ENCODE measurements around the gene CLIC5.

Gene CLIC5

GRCh38 chr6:46032110-46032998 lies 16.7 kb upstream of the CLIC5 start:
- DNase-seq = no peak

GRCh38 chr6:46029602-46030001 lies 13.9 kb upstream of the CLIC5 start:
- DNase-seq = no peak

GRCh38 chr6:46026307-46026706 lies 10.6 kb upstream of the CLIC5 start:
- DNase-seq = no peak

- no peak for DNase-seq
Observed at GRCh38 chr6:46025573-46025972, 9.9 kb upstream of the CLIC5 start.

GRCh38 chr6:46024124-46024769 lies 8.6 kb upstream of the CLIC5 start:
- no peak for DNase-seq

- DNase-seq = no peak
Observed at GRCh38 chr6:46023216-46023915, 7.7 kb upstream of the CLIC5 start.

- DNase-seq = peak; percentile 28 to 43
Observed at GRCh38 chr6:46022106-46022948, 6.7 kb upstream of the CLIC5 start.

- no peak for DNase-seq
Observed at GRCh38 chr6:46017726-46018125, 2.1 kb upstream of the CLIC5 start.

- peak; percentile 21 for DNase-seq
Observed at GRCh38 chr6:46016063-46016608, 476 bp upstream of the CLIC5 start.

- peak; percentile 44 to 47 for DNase-seq
Observed at GRCh38 chr6:46014511-46015118, 1.0 kb downstream of the CLIC5 start.

- DNase-seq = no peak
Observed at GRCh38 chr6:46014046-46014445, 1.6 kb downstream of the CLIC5 start.

GRCh38 chr6:46013639-46014038 lies 2.0 kb downstream of the CLIC5 start:
- DNase-seq = peak; percentile 20 to 27

- no peak for DNase-seq
Observed at GRCh38 chr6:46012834-46013233, 2.8 kb downstream of the CLIC5 start.

- peak; percentile 61 to 69 for DNase-seq
Observed at GRCh38 chr6:46011188-46012085, 4.2 kb downstream of the CLIC5 start.

GRCh38 chr6:46010771-46011170 lies 4.9 kb downstream of the CLIC5 start:
- peak; percentile 34 to 39 for DNase-seq

- no peak for DNase-seq
Observed at GRCh38 chr6:46010270-46010669, 5.4 kb downstream of the CLIC5 start.

- DNase-seq = no peak
Observed at GRCh38 chr6:46002264-46002663, 13.4 kb downstream of the CLIC5 start.

- DNase-seq = no peak
Observed at GRCh38 chr6:46000905-46001304, 14.8 kb downstream of the CLIC5 start.

- no peak for DNase-seq
Observed at GRCh38 chr6:45998524-45998923, 17.1 kb downstream of the CLIC5 start.

- no peak for DNase-seq
Observed at GRCh38 chr6:45997875-45998506, 17.7 kb downstream of the CLIC5 start.
